D721Med (cell line): ENCODE results near the gene FERMT3.

ENCODE experiments used
- DNase-seq: peaks from one replicate; pipeline ENCODE4 v3.0.0; 2011; ENCODE audit warnings: low spot score; ENCODE audit not compliant: insufficient read length
- FAIRE-seq: peaks from 2 replicates; lab custom pipeline; 2011; peaks lifted over from hg19 to GRCh38; lab: Jason Lieb, UNC
- TF ChIP-seq, protein P1 (sequence below): IDR thresholded peaks from 2 replicates; pipeline ENCODE4 v1.5.1; 2012; ENCODE audit warnings: mild to moderate bottlenecking, control low read depth; ENCODE audit not compliant: insufficient read depth; ENCODE audit errors: missing control alignments

The FERMT3 gene

GRCh38 chr11:64227405-64227956 lies 21.0 kb downstream of the FERMT3 start:
- TF ChIP-seq, protein P1, sequence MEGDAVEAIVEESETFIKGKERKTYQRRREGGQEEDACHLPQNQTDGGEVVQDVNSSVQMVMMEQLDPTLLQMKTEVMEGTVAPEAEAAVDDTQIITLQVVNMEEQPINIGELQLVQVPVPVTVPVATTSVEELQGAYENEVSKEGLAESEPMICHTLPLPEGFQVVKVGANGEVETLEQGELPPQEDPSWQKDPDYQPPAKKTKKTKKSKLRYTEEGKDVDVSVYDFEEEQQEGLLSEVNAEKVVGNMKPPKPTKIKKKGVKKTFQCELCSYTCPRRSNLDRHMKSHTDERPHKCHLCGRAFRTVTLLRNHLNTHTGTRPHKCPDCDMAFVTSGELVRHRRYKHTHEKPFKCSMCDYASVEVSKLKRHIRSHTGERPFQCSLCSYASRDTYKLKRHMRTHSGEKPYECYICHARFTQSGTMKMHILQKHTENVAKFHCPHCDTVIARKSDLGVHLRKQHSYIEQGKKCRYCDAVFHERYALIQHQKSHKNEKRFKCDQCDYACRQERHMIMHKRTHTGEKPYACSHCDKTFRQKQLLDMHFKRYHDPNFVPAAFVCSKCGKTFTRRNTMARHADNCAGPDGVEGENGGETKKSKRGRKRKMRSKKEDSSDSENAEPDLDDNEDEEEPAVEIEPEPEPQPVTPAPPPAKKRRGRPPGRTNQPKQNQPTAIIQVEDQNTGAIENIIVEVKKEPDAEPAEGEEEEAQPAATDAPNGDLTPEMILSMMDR, result no peak
- DNase-seq (no peak), FAIRE-seq (no peak)

DNA sequence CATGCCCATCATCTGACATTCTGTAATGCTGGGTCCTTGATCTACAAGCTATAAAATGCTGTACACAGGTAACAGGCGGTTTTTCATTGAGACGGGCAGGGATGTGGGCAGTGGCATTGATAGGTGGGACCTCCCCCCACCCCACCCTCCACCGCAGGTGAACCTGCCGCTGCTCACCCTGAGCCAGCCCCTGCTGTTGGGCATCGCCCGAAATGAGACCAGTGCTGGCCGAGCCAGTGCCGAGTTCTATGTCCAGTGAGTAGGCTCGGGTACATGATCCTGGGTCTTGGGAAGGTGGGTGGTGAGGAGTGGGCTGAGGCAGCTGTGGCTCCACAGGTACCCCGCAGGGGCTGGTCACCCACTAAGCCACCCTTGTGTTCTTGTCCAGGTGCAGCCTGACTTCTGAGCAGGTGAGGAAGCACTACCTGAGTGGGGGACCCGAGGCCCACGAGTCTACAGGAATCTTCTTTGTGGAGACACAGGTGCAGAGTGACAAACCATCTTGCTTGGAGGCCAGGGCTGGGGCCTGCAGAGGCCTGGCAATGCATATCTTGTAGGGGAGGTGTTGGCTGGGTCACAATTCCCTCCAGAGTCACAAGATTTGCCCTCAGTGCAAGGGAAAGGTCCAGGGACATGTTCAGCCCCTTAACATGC lies 22.7 kb downstream of the FERMT3 start:
- DNase-seq (no peak), FAIRE-seq (no peak)
- TF ChIP-seq, protein P1, result no peak

- no peak for FAIRE-seq
- TF ChIP-seq, protein P1, result no peak
- no peak for DNase-seq
Observed at GRCh38 chr11:64229744-64230170, 23.2 kb downstream of the FERMT3 start.

GRCh38 chr11:64230171-64230984 lies 23.9 kb downstream of the FERMT3 start, which contains the start of gene DNAJC4:
Gene DNAJC4, plus strand, starts transcription at chr11:64230548. Its CDS starts 307 bp downstream, at chr11:64230855.
- TF ChIP-seq, protein P1, result no peak
- DNase-seq (peak; percentile 83), FAIRE-seq (no peak)

- no peak for FAIRE-seq
- TF ChIP-seq, protein P1, result no peak
- no peak for DNase-seq
Observed at GRCh38 chr11:64230985-64231365, 24.5 kb downstream of the FERMT3 start.

GRCh38 chr11:64231546-64231945 lies 25.0 kb downstream of the FERMT3 start:
- TF ChIP-seq, protein P1, result no peak
- no peak for DNase-seq
- no peak for FAIRE-seq
